T-helper 1 cell treated with Interleukin-12 subunit alpha and Interleukin-12 subunit beta and Interleukin-4 antibody, amounts not matched to agents 30 μg/mL and 1 μg/mL, for 36 hours (primary cell): ENCODE results near the gene SPATS2L.
"Not testable (repeated sequence)": the region's sequence is repeated elsewhere in the genome, so short reads cannot be mapped to it uniquely, and the experiment has no call there.

Experiments used
- H3K27ac Mint-ChIP-seq: one replicate; pipeline ENCODE4 v1.8.0; 2021; ENCODE audit warnings: mild to moderate bottlenecking, mixed read lengths
- H3K27me3 Mint-ChIP-seq: one replicate; pipeline ENCODE4 v1.8.0; 2021; ENCODE audit warnings: low read depth, mixed read lengths
- H3K36me3 Mint-ChIP-seq: one replicate; pipeline ENCODE4 v1.8.0; 2021; ENCODE audit warnings: low read depth, mixed read lengths
- H3K4me1 Mint-ChIP-seq: one replicate; pipeline ENCODE4 v1.8.0; 2021; ENCODE audit warnings: low read depth, mixed read lengths
- H3K4me3 Mint-ChIP-seq: one replicate; pipeline ENCODE4 v1.8.0; 2021; ENCODE audit warnings: mild to moderate bottlenecking, moderate library complexity, mixed read lengths
- H3K9me3 Mint-ChIP-seq: one replicate; pipeline ENCODE4 v1.8.0; 2021; ENCODE audit warnings: mixed read lengths

The SPATS2L gene

DNA sequence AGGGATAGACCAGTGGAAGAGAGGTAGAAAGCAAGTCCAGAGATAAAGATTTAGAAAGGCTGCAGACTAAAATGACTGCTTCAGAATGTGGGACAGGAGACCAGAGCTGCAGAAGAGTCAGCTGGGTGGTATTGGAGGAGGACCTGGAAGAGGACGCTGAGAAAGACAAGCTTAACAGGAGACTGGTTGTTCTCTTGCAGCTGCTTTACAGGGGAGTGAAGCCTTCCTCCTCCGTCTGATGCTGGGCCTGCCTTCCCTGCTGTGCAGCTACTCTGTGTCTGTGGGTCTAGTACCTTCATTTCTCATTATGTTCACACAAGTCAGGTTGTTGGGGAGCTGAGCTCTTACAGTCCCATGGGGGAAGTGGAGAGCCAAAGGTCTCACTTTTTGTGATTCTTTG is 35.7 kb downstream of the SPATS2L start:
- peaks cover 15% of the 10 kb centered on the region for H3K4me1 Mint-ChIP-seq
- H3K9me3 Mint-ChIP-seq: peaks cover 3% of the 10 kb centered on the region
- H3K27me3 Mint-ChIP-seq: no peaks in the 10 kb centered on the region
- H3K36me3 Mint-ChIP-seq: peaks cover 9% of the 10 kb centered on the region
- no peak overlapping the region for H3K27ac Mint-ChIP-seq
- no peak overlapping the region for H3K4me3 Mint-ChIP-seq

DNA sequence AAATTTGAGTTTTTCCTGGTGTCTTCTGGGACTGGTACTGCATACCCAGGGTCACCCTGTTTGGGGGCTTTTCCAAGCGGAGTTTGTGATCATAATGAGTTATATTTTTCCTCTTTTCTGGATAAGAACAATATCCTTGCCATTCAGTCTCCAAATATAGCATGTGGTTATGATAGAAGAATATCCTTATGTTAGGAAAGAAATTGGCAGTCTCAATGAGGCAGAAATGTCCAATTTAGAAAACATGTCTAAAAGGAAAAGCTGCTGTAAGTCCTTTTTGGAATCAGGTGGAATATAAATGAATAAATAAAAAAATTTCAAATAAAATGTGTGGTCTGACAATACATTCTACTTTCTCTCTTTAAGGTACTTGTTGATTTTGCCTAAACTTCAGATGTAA is 36.2 kb downstream of the SPATS2L start:
- H3K4me1 Mint-ChIP-seq: peaks cover 15% of the 10 kb centered on the region
- H3K36me3 Mint-ChIP-seq: peaks cover 9% of the 10 kb centered on the region
- no peak overlapping the region for H3K27ac Mint-ChIP-seq
- peaks cover 3% of the 10 kb centered on the region for H3K9me3 Mint-ChIP-seq
- H3K4me3 Mint-ChIP-seq: no peak overlapping the region
- no peaks in the 10 kb centered on the region for H3K27me3 Mint-ChIP-seq

DNA sequence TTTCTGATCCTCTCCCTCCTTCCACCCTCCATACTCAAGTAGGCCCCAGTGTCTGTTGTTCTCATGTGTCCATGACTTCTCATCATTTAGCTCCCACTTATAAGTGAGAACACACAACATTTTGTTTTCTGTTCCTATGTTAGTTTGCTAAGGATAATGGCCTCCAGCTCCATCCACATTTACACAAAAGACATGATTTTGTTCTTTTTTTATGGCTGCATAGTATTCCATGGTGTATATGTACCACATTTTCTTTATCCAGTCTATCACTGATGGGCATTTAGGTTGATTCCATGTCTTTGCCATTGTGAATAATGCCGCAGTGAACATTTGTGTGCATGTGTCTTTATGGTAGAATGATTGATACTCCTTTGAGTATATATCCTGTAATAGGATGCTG is 37.7 kb downstream of the SPATS2L start:
- not testable (repeated sequence) for H3K27ac Mint-ChIP-seq, H3K27me3 Mint-ChIP-seq, H3K9me3 Mint-ChIP-seq, H3K4me3 Mint-ChIP-seq
- Mint-ChIP-seq H3K4me1 (peaks cover 13% of the 10 kb centered on the region), H3K36me3 (peaks cover 10% of the 10 kb centered on the region)

DNA sequence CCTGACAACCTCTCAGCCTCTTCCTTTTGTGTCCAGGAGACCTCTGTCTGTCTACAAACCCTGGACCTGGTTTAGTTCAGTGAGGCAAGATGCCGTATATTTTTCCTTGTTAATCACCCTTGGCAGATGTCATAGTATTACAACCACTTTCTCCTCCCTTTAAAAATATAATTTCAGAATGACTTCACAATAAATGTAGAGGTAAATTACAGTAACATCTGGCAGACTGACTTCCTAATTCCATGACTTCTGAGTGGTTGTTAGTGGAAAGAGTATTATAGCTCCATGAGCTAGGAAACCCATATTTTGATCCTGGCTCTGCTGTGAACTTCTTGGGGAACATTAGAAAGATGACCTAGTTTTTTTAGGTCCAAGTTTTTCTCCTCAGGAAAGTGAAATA is 39.5 kb downstream of the SPATS2L start:
- Mint-ChIP-seq H3K9me3 (peaks cover 3% of the 10 kb centered on the region), H3K27me3 (no peaks in the 10 kb centered on the region), H3K36me3 (peaks cover 3% of the 10 kb centered on the region), H3K4me3 (no peak overlapping the region), H3K27ac (no peak overlapping the region), H3K4me1 (peaks cover 7% of the 10 kb centered on the region)

DNA sequence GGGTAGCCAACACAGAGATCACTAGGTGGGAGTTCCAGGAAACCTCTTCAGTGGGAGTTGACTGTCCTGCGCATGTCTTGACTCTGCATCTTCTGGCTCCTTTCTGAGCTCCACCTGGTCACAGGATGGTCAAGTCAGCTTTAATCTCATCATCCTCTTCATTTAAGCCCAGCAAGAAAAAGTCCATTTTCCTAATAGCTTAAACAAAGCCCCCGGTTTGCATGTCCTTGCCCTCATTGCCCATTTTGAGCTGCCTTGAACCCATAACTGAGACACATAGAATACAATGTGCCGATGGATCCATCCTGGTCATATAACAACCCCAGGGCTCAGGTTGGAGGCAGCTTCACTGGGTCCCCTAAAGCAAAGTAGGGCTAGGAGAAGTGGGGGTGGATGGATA is 40.8 kb downstream of the SPATS2L start:
- Mint-ChIP-seq H3K4me3 (no peak overlapping the region), H3K9me3 (peaks cover 3% of the 10 kb centered on the region), H3K27ac (no peak overlapping the region), H3K36me3 (peaks cover 3% of the 10 kb centered on the region), H3K27me3 (no peaks in the 10 kb centered on the region), H3K4me1 (no peaks in the 10 kb centered on the region)

DNA sequence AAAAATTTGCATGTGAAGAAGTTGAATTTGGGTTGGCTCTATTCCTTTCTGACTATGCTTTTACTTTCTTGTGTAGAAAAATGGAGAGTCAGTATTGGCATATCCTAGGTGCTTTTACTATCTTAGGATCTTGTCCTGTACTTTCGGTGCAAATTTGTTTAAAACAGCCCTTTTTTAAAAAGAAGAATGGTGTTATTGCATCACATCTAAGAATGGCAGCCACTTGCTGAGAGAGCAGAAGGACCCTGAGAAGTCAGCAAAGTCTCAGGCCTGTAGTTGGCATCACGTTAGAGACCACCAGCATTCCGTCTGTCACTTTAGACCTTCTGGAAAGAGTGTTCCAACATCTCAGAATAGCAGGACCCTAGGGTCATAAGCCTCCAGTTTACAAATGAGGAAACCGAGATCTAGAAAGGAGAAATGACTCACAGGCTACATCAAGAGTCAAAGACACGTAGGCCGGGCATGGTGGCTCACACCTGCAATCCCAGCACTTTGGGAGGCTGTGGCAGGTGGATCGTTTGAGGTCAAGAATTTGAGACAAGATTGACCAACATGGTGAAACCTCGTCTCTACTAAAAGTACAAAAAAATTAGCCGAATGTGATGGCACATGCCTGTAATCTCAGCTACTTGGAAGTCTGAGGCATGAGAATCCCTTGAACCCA is 42.5 kb downstream of the SPATS2L start:
- Mint-ChIP-seq H3K4me3 (no peak overlapping the region), H3K27me3 (no peaks in the 10 kb centered on the region), H3K27ac (no peak overlapping the region), H3K9me3 (peaks cover 2% of the 10 kb centered on the region), H3K4me1 (no peaks in the 10 kb centered on the region), H3K36me3 (peaks cover 4% of the 10 kb centered on the region)

DNA sequence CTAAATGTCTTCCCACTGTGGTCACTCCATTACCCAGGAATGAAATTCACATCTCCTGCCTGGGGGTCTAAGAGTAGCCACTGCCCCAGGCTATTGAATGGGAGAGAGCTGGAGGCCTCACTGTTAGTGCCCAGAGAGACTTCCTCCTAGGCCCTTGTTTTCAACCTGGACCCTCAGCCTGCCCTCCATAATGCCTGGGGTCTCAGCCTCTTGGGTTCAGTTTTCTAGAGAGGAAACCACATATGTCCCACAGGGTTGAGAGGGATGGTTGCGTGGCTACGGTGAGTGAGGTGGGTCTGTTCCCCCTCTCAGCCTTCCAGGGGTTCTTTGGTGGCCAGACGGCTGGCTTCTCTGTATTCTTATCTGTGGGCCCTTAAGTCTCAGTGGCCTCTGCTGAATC is 43.4 kb downstream of the SPATS2L start:
- no peak overlapping the region for H3K4me3 Mint-ChIP-seq
- no peak overlapping the region for H3K27ac Mint-ChIP-seq

DNA sequence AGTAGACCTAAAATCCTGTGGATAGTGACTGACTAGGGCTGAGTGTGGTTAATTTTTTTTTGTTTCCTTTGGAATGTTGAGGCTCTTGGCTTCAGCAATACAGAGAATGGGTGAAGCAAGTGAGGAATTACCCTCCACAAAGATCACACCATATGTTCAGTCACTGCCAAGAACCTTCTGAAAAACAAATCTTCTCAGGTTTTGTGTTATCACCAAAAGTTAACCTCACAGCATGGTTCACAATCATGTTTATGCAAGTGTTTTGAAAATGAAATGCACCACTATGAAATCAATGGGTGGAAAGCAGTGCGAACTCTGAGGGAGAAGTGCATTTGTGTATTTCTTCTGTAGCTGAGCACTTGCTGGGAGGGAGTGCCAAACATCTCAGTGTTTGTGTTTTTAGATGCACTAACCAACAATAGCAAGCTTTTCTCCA is 44.4 kb downstream of the SPATS2L start:
- Mint-ChIP-seq H3K9me3 (no peaks in the 10 kb centered on the region), H3K4me3 (no peak overlapping the region), H3K27ac (no peak overlapping the region), H3K36me3 (peaks cover 4% of the 10 kb centered on the region), H3K4me1 (no peaks in the 10 kb centered on the region), H3K27me3 (no peaks in the 10 kb centered on the region)

More for the DNA sequence above, 43.4 kb downstream of the SPATS2L start:
- H3K9me3 Mint-ChIP-seq: no peaks in the 10 kb centered on the region
- H3K4me1 Mint-ChIP-seq: no peaks in the 10 kb centered on the region
- H3K36me3 Mint-ChIP-seq: peaks cover 4% of the 10 kb centered on the region
- H3K27me3 Mint-ChIP-seq: no peaks in the 10 kb centered on the region

DNA sequence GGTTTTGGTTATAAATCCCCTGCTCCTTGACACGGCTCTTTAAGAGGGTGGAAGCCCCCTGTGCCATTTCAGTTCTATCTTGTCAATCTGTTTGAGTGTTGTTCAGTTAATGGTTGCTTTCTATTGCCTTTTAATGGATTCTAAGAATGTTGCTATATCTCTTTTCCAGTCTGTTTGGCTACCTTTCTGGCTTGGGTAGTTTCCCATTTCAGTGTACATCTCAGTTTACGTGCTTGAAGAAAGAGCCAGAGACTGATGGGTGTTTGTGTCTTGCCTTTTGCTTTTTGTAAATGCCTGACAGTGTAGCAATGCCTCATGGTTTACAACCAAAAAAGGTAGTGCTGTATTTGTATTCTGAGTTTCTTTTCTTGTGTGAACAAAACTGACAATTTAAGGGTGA is 45.3 kb downstream of the SPATS2L start:
- Mint-ChIP-seq H3K27me3 (no peaks in the 10 kb centered on the region), H3K4me1 (no peaks in the 10 kb centered on the region), H3K36me3 (peaks cover 4% of the 10 kb centered on the region), H3K9me3 (no peaks in the 10 kb centered on the region), H3K27ac (no peak overlapping the region), H3K4me3 (no peak overlapping the region)

DNA sequence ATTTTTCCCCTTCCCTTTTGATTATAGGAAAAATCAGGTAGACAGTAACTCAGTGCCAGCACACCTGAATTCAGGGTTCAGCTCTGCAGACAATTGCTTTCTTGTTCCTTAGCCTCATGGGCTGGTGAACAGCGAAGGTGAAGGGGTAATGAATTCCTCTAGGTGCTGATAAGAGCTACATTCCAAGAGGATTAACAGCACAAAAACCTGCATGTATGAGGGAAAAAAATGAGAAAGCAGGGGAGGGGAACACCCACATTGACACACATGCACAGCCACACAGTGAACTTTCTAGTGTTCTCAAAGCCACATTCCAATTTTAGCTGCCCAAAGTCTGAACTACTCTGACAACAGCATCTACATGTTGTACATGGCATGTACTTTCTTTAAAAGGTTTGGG is 46.1 kb downstream of the SPATS2L start:
- Mint-ChIP-seq H3K27ac (no peak overlapping the region), H3K27me3 (no peaks in the 10 kb centered on the region), H3K36me3 (peaks cover 7% of the 10 kb centered on the region), H3K4me3 (no peak overlapping the region), H3K9me3 (no peaks in the 10 kb centered on the region), H3K4me1 (no peaks in the 10 kb centered on the region)

DNA sequence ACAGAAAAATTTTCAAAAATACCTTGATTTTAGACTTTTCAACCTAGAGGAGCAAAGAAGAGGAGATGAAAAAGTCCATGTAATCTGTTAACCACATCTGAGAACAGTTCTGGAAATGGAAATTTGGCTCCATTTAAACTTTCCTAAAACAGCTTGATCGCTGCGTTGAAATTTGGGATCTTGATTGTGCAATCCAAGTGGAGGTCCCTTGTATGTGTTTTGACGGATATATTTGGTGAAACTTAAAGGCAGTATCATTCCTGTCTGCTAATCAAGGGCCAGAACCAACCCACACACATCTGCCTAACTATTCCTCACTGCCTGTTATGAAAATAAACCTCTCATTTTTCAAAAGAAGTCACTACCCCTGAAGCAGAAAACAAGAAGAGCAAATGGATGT is 46.6 kb downstream of the SPATS2L start:
- Mint-ChIP-seq H3K36me3 (peaks cover 7% of the 10 kb centered on the region), H3K9me3 (no peaks in the 10 kb centered on the region), H3K4me3 (no peak overlapping the region), H3K27me3 (no peaks in the 10 kb centered on the region), H3K27ac (no peak overlapping the region), H3K4me1 (no peaks in the 10 kb centered on the region)

DNA sequence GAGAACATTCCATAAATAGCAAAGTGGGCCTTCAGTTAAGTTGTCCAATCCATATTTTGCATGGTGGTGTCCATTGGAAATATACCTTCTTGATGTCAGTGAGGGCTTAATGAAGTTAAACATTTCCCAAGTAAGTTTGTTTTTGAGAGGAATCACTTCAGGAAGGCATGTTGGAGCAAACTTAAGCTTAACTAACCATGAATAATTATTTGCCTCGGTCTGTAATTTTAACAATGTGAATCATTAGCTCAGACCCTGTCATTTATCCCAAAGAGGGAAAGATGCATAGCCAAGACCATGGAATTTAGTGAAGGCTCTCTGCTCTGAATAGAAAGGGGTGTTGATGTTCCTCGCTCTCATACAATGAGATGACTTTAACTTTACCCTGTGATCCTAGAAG is 47.4 kb downstream of the SPATS2L start:
- Mint-ChIP-seq H3K36me3 (peaks cover 6% of the 10 kb centered on the region), H3K27me3 (no peaks in the 10 kb centered on the region), H3K4me3 (no peak overlapping the region), H3K4me1 (no peaks in the 10 kb centered on the region), H3K9me3 (no peaks in the 10 kb centered on the region), H3K27ac (no peak overlapping the region)

DNA sequence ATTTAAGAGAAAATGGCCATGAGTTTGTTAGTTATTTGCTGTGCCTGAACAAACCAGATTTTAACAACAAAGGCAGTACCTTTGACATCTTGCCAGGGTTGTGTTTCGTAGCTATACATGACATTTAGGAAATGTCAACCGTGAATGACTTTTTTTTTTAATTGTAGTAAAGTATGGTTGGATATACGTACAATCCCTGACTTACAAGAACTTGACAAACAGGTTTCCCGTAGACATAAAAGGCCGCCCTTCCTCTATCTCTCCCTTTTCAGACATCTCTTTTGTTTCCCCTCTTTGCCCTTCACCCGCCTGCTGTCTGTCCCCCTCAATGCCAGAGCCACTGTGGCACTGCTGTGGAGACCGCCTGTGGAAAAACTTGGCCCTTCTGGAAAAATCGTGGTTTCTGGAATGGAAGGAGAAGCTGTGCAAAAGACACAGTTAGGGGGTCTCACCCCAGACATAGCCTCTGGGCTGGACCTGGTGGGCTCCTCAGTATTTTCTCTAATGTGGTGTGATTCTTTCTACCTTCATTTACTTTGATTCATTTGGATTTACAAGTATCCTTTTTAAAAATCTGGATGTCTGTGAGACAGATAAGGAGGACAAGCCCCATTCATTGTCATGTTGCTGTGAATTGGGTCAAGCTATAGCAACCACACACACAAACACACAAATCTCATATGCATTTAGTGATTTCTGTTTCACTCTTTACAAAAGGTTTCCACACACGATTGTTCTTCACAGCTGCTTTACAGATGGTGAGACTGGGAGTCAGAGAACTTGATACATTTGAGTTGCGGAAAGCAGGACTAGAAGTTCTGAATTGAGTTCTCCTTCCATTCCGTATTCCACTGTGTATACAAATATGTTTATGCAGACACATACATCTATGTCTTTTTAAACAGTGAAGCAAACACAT is 48.6 kb downstream of the SPATS2L start:
- no peaks in the 10 kb centered on the region for H3K9me3 Mint-ChIP-seq
- no peaks in the 10 kb centered on the region for H3K4me1 Mint-ChIP-seq
- H3K36me3 Mint-ChIP-seq: peaks cover 6% of the 10 kb centered on the region
- H3K27me3 Mint-ChIP-seq: no peaks in the 10 kb centered on the region
- no peak overlapping the region for H3K27ac Mint-ChIP-seq
- H3K4me3 Mint-ChIP-seq: no peak overlapping the region

DNA sequence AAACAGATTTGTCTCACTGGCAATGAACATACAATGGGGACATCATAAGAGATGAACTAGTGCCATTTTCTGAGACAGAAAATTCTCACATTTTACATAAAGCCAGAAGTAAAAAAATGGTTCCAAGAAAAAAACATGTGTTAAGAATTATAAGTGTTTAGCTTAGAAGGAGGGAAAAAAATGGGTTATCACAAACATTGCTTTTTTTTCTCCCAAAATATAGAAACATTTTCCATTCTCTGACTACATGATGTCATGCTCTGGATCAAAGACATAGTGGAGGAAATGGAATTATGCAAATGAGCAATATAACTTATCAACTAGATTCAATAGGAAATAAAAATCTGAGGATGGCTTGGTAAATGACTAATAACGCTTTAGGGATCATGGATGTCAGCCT is 49.8 kb downstream of the SPATS2L start:
- Mint-ChIP-seq H3K36me3 (peaks cover 6% of the 10 kb centered on the region), H3K4me3 (no peak overlapping the region), H3K27ac (no peak overlapping the region), H3K4me1 (no peaks in the 10 kb centered on the region), H3K27me3 (no peaks in the 10 kb centered on the region), H3K9me3 (no peaks in the 10 kb centered on the region)

DNA sequence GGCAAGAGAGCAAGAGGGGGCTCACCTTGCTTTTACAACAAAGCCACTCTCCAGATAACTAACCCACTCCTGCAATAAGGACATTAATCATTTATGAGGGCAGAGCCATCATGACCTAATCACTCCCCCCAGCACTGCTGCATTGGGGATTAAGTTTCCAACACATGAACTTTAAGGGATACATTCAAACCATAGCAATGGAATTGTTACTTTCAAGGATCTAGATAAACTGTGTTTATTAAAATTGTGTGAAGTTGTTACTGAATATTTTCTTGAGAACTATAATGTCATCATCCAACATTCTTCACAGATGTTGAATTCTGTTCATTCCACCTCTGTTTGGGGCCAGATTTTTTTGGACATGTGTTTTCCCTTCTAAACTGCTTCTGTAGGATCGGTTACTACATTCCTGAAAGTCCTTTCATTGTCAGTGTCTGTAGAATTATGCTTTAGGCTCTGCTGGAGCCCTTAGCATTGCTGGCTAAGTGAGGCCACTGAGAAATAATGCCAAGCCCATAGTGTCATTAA is 50.4 kb downstream of the SPATS2L start:
- H3K9me3 Mint-ChIP-seq: no peaks in the 10 kb centered on the region
- no peaks in the 10 kb centered on the region for H3K4me1 Mint-ChIP-seq
- no peak overlapping the region for H3K27ac Mint-ChIP-seq
- H3K4me3 Mint-ChIP-seq: no peak overlapping the region
- H3K27me3 Mint-ChIP-seq: no peaks in the 10 kb centered on the region
- H3K36me3 Mint-ChIP-seq: peaks cover 6% of the 10 kb centered on the region
